H1 (cell line): Measurements from ENCODE around the gene PFKFB3. TPM values are rescaled to one million over a fixed set of nuclear protein-coding genes. Genes with fewer than 3 reads are reported as not detected.

Experiments used
- CTCF ChIA-PET: fragments of 300-600 bp; sonication (Branson Sonifier 250); formaldehyde crosslinking; loops from one replicate; lab custom pipeline; 2021; ENCODE audit not compliant: partially characterized antibody; lab: Charles Lee
- POLR2A ChIA-PET: fragments of 300-600 bp; sonication (Branson Sonifier 250); formaldehyde crosslinking; loops from one replicate; lab custom pipeline; 2021; ENCODE audit warnings: inconsistent platforms; ENCODE audit not compliant: partially characterized antibody; lab: Charles Lee
- DNase-seq, 2 experiments: peaks; one replicate each; pipeline versions ENCODE4 v3.0.0 to v3.0.0-alpha.2; 2010 to 2022; ENCODE audit warnings: low spot score in 2 of 2, low read depth in 1 of 2, mixed read lengths in 1 of 2
- FAIRE-seq: peaks from 2 replicates; lab custom pipeline; 2011; peaks lifted over from hg19 to GRCh38; lab: Jason Lieb, UNC
- H2AFZ ChIP-seq: 2 replicates; pipeline ENCODE4 v1.8.1; 2012; ENCODE audit warnings: low read length, inconsistent platforms
- H2AK5ac ChIP-seq: 2 replicates; pipeline ENCODE4 v1.6.1; 2013; ENCODE audit warnings: low read depth, low read length
- H2BK120ac ChIP-seq: replicated peaks from 2 replicates; pipeline ENCODE3; 2013; ENCODE audit warnings: low read depth, low read length, inconsistent platforms
- H2BK12ac ChIP-seq: 2 replicates; pipeline ENCODE4 v1.6.1; 2013; ENCODE audit warnings: low read depth, low read length
- H2BK15ac ChIP-seq: 2 replicates; pipeline ENCODE4 v1.6.1; 2013; ENCODE audit warnings: low read length
- H2BK20ac ChIP-seq: 2 replicates; pipeline ENCODE4 v1.6.1; 2013; ENCODE audit warnings: low read length
- H2BK5ac ChIP-seq: 2 replicates; pipeline ENCODE4 v1.6.1; 2013; ENCODE audit warnings: low read depth, low read length
- H3K14ac ChIP-seq: 2 replicates; pipeline ENCODE4 v1.6.1; 2013; ENCODE audit warnings: inconsistent platforms; ENCODE audit not compliant: insufficient read length
- H3K18ac ChIP-seq: 2 replicates; pipeline ENCODE4 v1.6.1; 2013; ENCODE audit warnings: low read length; ENCODE audit errors: extremely low read depth
- H3K23ac ChIP-seq: 2 replicates; pipeline ENCODE4 v1.6.1; 2013; ENCODE audit warnings: inconsistent platforms; ENCODE audit not compliant: insufficient read length
- H3K23me2 ChIP-seq: 2 replicates; pipeline ENCODE4 v1.6.1; 2013; ENCODE audit warnings: low read depth, low read length
- H3K27ac ChIP-seq: 2 replicates; pipeline ENCODE4 v1.6.1; 2011; ENCODE audit warnings: low read depth, low read length, inconsistent platforms
- H3K27me3 ChIP-seq, 4 experiments: replicated peaks in 1 of 4; 1 replicate in 1 of 4; 2 replicates in 3 of 4; pipeline versions ENCODE4 v1.6.1 to v1.8.1; 2011 to 2013; ENCODE audit warnings: low read length in 3 of 4, mild to moderate bottlenecking in 3 of 4, inconsistent platforms in 2 of 4, mixed read lengths in 2 of 4, moderate library complexity in 1 of 4; ENCODE audit not compliant: control insufficient read depth in 3 of 4, insufficient read depth in 3 of 4; ENCODE audit errors: extremely low read depth in 1 of 4
- H3K36me3 ChIP-seq, 4 experiments: 2 replicates each; pipeline versions ENCODE4 v1.6.1 to v1.8.1; 2011 to 2013; ENCODE audit warnings: mild to moderate bottlenecking in 4 of 4, low read length in 3 of 4, moderate library complexity in 2 of 4, control low read depth in 1 of 4, inconsistent platforms in 1 of 4; ENCODE audit not compliant: insufficient read depth in 4 of 4, control insufficient read depth in 2 of 4
- H3K4ac ChIP-seq: replicated peaks from 2 replicates; pipeline ENCODE3; 2013; ENCODE audit warnings: low read length, low read depth, mixed read lengths, inconsistent platforms; ENCODE audit not compliant: insufficient read length
- H3K4me1 ChIP-seq, 4 experiments: replicated peaks in 1 of 4; 1 replicate in 1 of 4; 2 replicates in 3 of 4; pipeline versions ENCODE4 v1.6.1 to v1.8.1; 2011 to 2013; ENCODE audit warnings: low read length in 3 of 4, inconsistent platforms in 2 of 4, mixed read lengths in 1 of 4; ENCODE audit not compliant: insufficient read depth in 4 of 4, control insufficient read depth in 3 of 4
- H3K4me2 ChIP-seq, 2 experiments: 2 replicates each; pipeline versions ENCODE4 v1.6.1 to v1.8.1; 2011 to 2013; ENCODE audit warnings: low read depth in 2 of 2, low read length in 2 of 2, control low read depth in 1 of 2, inconsistent platforms in 1 of 2, mild to moderate bottlenecking in 1 of 2; ENCODE audit not compliant: insufficient read depth in 1 of 2
- H3K4me3 ChIP-seq, 4 experiments: fragments of 200-600, 300-600 bp in 1 of 4; sonication (generic), shearing (Covaris generic), sonication (Bioruptor Twin) in 1 of 4; 2 replicates each; pipeline versions ENCODE4 v1.5.1 to v1.8.1; 2011 to 2016; ENCODE audit warnings: low read length in 4 of 4, low read depth in 3 of 4, control low read depth in 2 of 4, inconsistent platforms in 2 of 4, mild to moderate bottlenecking in 2 of 4, mixed read lengths in 1 of 4, moderate library complexity in 1 of 4; ENCODE audit not compliant: insufficient read depth in 2 of 4; ENCODE audit errors: extremely low read depth in 1 of 4
- H3K56ac ChIP-seq: replicated peaks from 2 replicates; pipeline ENCODE3; 2013; ENCODE audit warnings: low read depth, mild to moderate bottlenecking, mixed read lengths, low read length, inconsistent platforms; ENCODE audit not compliant: insufficient read length
- H3K79me1 ChIP-seq: 2 replicates; pipeline ENCODE4 v1.6.1; 2013; ENCODE audit warnings: low read depth, low read length, control low read depth
- H3K79me2 ChIP-seq, 2 experiments: 2 replicates each; pipeline versions ENCODE4 v1.6.1 to v1.8.1; 2012 to 2013; ENCODE audit warnings: low read length in 2 of 2, mild to moderate bottlenecking in 2 of 2, inconsistent platforms in 1 of 2; ENCODE audit not compliant: insufficient read depth in 2 of 2, control insufficient read depth in 1 of 2
- H3K9ac ChIP-seq, 4 experiments: replicated peaks in 1 of 4; 1 replicate in 1 of 4; 2 replicates in 3 of 4; pipeline versions ENCODE4 v1.6.1 to v1.8.1; 2011 to 2013; ENCODE audit warnings: low read depth in 3 of 4, low read length in 3 of 4, control low read depth in 2 of 4, mild to moderate bottlenecking in 2 of 4, moderate library complexity in 2 of 4, inconsistent platforms in 1 of 4; ENCODE audit errors: extremely low read depth in 1 of 4
- H3K9me3 ChIP-seq, 2 experiments: 2 replicates each; pipeline versions ENCODE4 v1.6.1 to v1.8.1; 2012 to 2013; ENCODE audit warnings: mild to moderate bottlenecking in 2 of 2, moderate library complexity in 2 of 2, control low read depth in 1 of 2, inconsistent platforms in 1 of 2, low read depth in 1 of 2, low read length in 1 of 2, mixed read lengths in 1 of 2; ENCODE audit not compliant: insufficient read depth in 2 of 2
- H4K20me1 ChIP-seq, 2 experiments: replicated peaks in 1 of 2; 2 replicates each; pipeline versions ENCODE3 to v1.8.1; 2011 to 2013; ENCODE audit warnings: inconsistent platforms in 2 of 2, low read length in 2 of 2, mild to moderate bottlenecking in 1 of 2; ENCODE audit not compliant: insufficient read depth in 2 of 2, control insufficient read depth in 1 of 2
- H4K5ac ChIP-seq: 2 replicates; pipeline ENCODE4 v1.6.1; 2013; ENCODE audit warnings: low read length, low read depth, mixed read lengths, inconsistent platforms; ENCODE audit not compliant: insufficient read length
- H4K8ac ChIP-seq: 2 replicates; pipeline ENCODE4 v1.8.0; 2013; ENCODE audit warnings: mild to moderate bottlenecking, moderate library complexity, low read length, inconsistent platforms; ENCODE audit not compliant: insufficient read depth; ENCODE audit errors: extremely low read depth
- H4K91ac ChIP-seq: replicated peaks from 2 replicates; pipeline ENCODE3; 2013; ENCODE audit warnings: low read length, mixed read lengths, inconsistent platforms; ENCODE audit not compliant: insufficient read length
- CBX8 ChIP-seq: fragments of 300-800, 300-1000 bp; sonication (generic); IDR thresholded peaks from 2 replicates; pipeline ENCODE4 v1.7.1; 2016; ENCODE audit warnings: low read depth, low read length, borderline replicate concordance
- HDAC6 ChIP-seq: IDR thresholded peaks from one replicate; pipeline ENCODE4 v1.7.1; 2012; ENCODE audit warnings: low read depth, mild to moderate bottlenecking, inconsistent platforms, low read length, moderate library complexity
- POLR2AphosphoS5 ChIP-seq: IDR thresholded peaks from 2 replicates; pipeline ENCODE4 v1.6.1; 2011; ENCODE audit warnings: low read depth, low read length
- TBP ChIP-seq: IDR thresholded peaks from 2 replicates; pipeline ENCODE4 v1.6.1; 2011; ENCODE audit warnings: low read depth, low read length, improper control_type of control experiment
- WGBS, 2 experiments: shearing (Covaris generic) in 1 of 2; methylation state at CpG; one replicate each; pipeline versions ENCODE4 v1.1.6 to v1.1.7; 2013 to 2015; ENCODE audit warnings: low lambda C conversion rate in 2 of 2, mixed read lengths in 2 of 2, inconsistent platforms in 1 of 2, low coverage in 1 of 2, missing lambda C conversion rate in 1 of 2; ENCODE audit not compliant: insufficient replicate concordance in 2 of 2, insufficient coverage in 1 of 2, insufficient read length in 1 of 2; ENCODE audit errors: extremely low coverage in 1 of 2, missing lambda C conversion rate in 1 of 2; 5-methylcytosine and 5-hydroxymethylcytosine counted together
- polyA plus RNA-seq, 7 experiments: library from polyadenylated mRNA; depleted of rRNA in 3 of 7; stranded (reverse) in 5 of 7; unstranded in 2 of 7; fragments of >200 nt in 5 of 7; fragments of 200-250 nt in 2 of 7; gene quantifications; 1 replicate in 5 of 7; 2 replicates in 1 of 7; 4 replicates in 1 of 7; pipeline versions ENCODE4 v1.2.1 to v1.2.3, GENCODE V29; 2011 to 2013; ENCODE audit warnings: missing spikeins in 2 of 7, mixed read lengths in 2 of 7
- total RNA-seq: library from RNA; stranded (reverse); fragmentation: NEBNext Ultra II Directional; extraction: Animal tissue kit (Norgen Biotek cat#: 25700); gene quantifications from 2 replicates; pipeline ENCODE4 v1.2.1, GENCODE V29; 2021

PFKFB3 gene
- total and polyA plus RNA-seq, 2 of the 8 experiments (the other 6 are each of a cell fraction or from before 2014, with no cell fraction given): 15.6 to 32.0 TPM

DNA sequence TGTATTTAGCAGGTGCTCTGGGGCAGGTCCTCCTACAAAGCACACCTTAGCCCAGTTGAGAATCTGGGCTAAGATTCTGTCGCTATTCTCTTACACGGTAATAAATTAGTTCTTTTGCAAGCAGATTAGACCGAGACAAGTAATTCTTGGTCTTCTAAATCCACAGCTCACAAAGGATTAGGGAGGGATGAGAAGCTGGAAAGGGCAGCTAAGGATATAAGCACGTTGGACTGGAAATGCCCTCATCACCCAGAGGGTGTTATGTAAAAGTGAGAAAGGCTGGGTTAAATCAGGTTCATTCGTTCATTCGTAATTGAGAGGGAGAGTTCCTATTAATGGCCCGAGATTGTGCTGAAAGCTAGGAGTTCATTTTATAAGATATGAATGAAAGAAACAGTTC is 41.8 kb downstream of the PFKFB3 start:
- FAIRE-seq: no peak
- no peaks in the 10 kb centered on the region for H3K79me2 ChIP-seq
- CTCF ChIA-PET: interaction anchor here (0.6 to 3.5 kb wide), 5 partner anchors 10 to 202 kb away, joined by 3 to 15 read pairs (median 3); no protein-coding TSS in a partner anchor

More for the DNA sequence above, 41.8 kb downstream of the PFKFB3 start:
- Histone ChIP-seq H2BK120ac (no peak overlapping the region), H4K8ac (no peak overlapping the region), H3K36me3 (no peaks in the 10 kb centered on the region), H3K27ac (no peak overlapping the region), H2BK12ac (no peak overlapping the region), H3K4me3 (no peak overlapping the region), H3K4ac (no peak overlapping the region)
- WGBS, 2 experiments: 86% methylated on average over 7 of the region's 7 CpGs; no CpG with 5 or more reads in 1 of the 2 experiments
- TF ChIP-seq TBP: no peak
- TF ChIP-seq POLR2AphosphoS5: no peak
- TF ChIP-seq HDAC6: no peak
- TF ChIP-seq CBX8: no peak
- TF ChIP-seq, all 59 proteins: peak for 0
- H3K9me3 ChIP-seq: no peaks in the 10 kb centered on the region
- H2BK20ac ChIP-seq: no peak overlapping the region
- H3K9ac ChIP-seq: no peak overlapping the region
- no peak overlapping the region for H3K18ac ChIP-seq
- H3K4me1 ChIP-seq: no peaks in the 10 kb centered on the region
- no peak for DNase-seq
- H2BK5ac ChIP-seq: no peak overlapping the region
- no peak overlapping the region for H2AK5ac ChIP-seq
- no peaks in the 10 kb centered on the region for H3K23me2 ChIP-seq
- no peak overlapping the region for H3K56ac ChIP-seq
- H4K5ac ChIP-seq: no peak overlapping the region
- no peaks in the 10 kb centered on the region; the same call in 1 of the 2 replicates for H3K79me1 ChIP-seq
- no peak overlapping the region for H4K91ac ChIP-seq
- peaks cover 0 to 2% of the 10 kb centered on the region in 2 experiments for H4K20me1 ChIP-seq
- H3K4me2 ChIP-seq: no peak overlapping the region
- no peak overlapping the region for H2AFZ ChIP-seq
- POLR2A ChIA-PET: interaction anchor here (1.0 to 1.9 kb wide), 2 partner anchors 41 to 78 kb away, joined by 3 to 6 read pairs; partner anchors contain the start of gene PFKFB3
- H2BK15ac ChIP-seq: no peak overlapping the region
- no peak overlapping the region for H3K23ac ChIP-seq
- no peaks in the 10 kb centered on the region for H3K27me3 ChIP-seq
- no peak overlapping the region for H3K14ac ChIP-seq
